ENCODE results near the gene ALK.

ALK gene

GRCh38 chr2:29235411-29235810 is 686.0 kb downstream of the ALK start:
- DNase-seq, result no peak

- DNase-seq, result no peak
Measured at GRCh38 chr2:29233428-29233827, 688.0 kb downstream of the ALK start.

GRCh38 chr2:29232041-29232440 is 689.3 kb downstream of the ALK start:
- DNase-seq, result no peak

GRCh38 chr2:29229640-29230039 is 691.7 kb downstream of the ALK start:
- no peak for DNase-seq

- DNase-seq, result no peak
Measured at GRCh38 chr2:29228947-29229346, 692.4 kb downstream of the ALK start.

GRCh38 chr2:29227935-29228675 is 693.3 kb downstream of the ALK start:
- no peak for DNase-seq

- DNase-seq, result no peak
Measured at GRCh38 chr2:29226808-29227207, 694.6 kb downstream of the ALK start.

- DNase-seq, result no peak
Measured at GRCh38 chr2:29226375-29226774, 695.0 kb downstream of the ALK start.

GRCh38 chr2:29225814-29226213 is 695.6 kb downstream of the ALK start:
- DNase-seq, result no peak

- no peak for DNase-seq
Measured at GRCh38 chr2:29224693-29225551, 696.5 kb downstream of the ALK start.

GRCh38 chr2:29223851-29224692 is 697.3 kb downstream of the ALK start:
- no peak for DNase-seq

GRCh38 chr2:29223257-29223656 is 698.1 kb downstream of the ALK start:
- DNase-seq, result no peak

- DNase-seq, result no peak
Measured at GRCh38 chr2:29222381-29223179, 698.8 kb downstream of the ALK start.

- no peak for DNase-seq
Measured at GRCh38 chr2:29220506-29221270, 700.7 kb downstream of the ALK start.

GRCh38 chr2:29219374-29219773 is 702.0 kb downstream of the ALK start:
- DNase-seq, result no peak

GRCh38 chr2:29218550-29219125 is 702.7 kb downstream of the ALK start:
- DNase-seq, result no peak

GRCh38 chr2:29218071-29218470 is 703.3 kb downstream of the ALK start:
- DNase-seq, result no peak

GRCh38 chr2:29216609-29216909 is 704.8 kb downstream of the ALK start:
- no peak for DNase-seq

- no peak for DNase-seq
Measured at GRCh38 chr2:29215739-29216608, 705.4 kb downstream of the ALK start.

GRCh38 chr2:29215073-29215472 is 706.3 kb downstream of the ALK start:
- no peak for DNase-seq
